NK-92 (cell line): ENCODE results near the gene UNC119B.

Source experiments
- DNase-seq: peaks from one replicate; lab custom pipeline; 2025; ENCODE audit not compliant: unreplicated experiment; lab: John Stamatoyannopoulos, UW

Gene UNC119B

DNA sequence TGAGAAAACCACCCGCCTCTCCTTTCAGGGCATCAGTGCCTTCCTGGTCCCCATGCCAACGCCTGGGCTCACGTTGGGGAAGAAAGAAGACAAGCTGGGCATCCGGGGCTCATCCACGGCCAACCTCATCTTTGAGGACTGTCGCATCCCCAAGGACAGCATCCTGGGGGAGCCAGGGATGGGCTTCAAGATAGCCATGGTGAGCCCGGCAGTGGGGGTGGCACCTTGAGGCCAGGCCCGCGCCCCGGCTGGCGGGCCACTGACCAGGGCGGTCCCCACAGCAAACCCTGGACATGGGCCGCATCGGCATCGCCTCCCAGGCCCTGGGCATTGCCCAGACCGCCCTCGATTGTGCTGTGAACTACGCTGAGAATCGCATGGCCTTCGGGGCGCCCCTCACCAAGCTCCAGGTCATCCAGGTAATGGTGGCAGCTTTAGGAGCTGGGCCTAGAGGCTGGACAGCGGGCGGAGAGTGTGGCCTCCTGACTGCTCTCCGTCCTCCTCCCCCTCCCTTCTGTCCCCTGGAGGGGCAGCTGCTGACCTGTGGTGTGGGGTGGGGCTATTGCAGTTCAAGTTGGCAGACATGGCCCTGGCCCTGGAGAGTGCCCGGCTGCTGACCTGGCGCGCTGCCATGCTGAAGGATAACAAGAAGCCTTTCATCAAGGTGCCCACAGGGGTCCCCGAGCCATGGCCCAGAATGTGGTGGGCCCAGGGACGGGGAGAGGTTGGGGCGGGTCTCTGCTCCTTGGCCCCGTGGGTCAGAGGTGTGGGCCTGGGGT lies 28.2 kb downstream of the UNC119B start:
- no peak for DNase-seq

DNA sequence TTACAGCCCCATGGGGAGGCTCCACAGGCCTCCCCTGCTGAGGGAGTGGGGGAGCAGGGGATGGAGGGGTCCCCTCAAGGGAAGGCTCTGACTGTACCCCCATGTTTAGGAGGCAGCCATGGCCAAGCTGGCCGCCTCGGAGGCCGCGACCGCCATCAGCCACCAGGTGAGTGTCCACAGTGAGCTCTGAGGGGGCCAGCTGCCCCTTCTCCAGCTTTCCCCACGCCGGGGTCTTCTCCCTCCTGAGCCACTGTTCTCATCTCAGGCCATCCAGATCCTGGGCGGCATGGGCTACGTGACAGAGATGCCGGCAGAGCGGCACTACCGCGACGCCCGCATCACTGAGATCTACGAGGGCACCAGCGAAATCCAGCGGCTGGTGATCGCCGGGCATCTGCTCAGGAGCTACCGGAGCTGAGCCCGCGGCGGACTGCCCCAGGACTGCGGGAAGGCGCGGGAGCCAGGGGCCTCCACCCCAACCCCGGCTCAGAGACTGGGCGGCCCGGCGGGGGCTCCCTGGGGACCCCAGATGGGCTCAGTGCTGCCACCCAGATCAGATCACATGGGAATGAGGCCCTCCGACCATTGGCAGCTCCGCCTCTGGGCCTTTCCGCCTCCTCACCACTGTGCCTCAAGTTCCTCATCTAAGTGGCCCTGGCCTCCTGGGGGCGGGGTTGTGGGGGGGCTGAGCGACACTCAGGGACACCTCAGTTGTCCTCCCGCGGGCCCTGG lies 28.9 kb downstream of the UNC119B start:
- DNase-seq: no peak

DNA sequence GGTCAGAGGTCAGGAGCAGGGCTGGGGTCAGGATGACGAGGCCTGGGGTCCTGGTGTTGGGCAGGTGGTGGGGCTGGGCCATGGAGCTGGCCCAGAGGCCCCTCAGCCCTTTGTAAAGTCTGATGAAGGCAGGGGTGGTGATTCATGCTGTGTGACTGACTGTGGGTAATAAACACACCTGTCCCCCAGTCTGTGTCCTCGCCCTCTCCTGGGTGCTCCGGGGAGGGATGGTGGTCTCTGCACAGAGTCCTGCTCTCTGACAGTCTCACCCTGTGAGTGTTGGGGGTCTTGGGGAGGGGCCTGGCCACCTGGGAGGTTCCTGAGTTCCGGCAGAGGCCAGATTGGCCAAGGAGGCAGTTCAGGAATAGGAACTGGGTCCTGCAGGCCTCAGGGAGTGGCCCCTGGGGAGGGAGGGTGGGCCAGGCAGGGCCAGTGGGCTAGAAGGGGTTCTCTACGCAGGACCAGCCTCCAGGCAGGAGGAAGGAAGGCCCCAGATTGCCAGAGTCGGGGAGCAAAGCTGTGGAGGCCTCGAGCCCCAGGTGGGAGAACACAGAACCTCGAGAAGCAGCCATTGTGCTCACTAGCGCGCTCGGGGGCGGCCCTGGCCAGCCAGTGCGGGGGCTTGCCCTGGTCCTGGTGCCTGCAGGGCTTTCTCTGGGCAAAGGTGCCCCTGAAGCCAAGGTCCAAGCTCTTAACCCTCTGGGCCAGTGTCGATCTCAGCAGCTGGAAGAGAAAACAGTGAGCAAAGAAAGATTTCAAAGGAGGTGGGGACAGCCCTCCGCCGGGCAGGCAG lies 29.8 kb downstream of the UNC119B start:
- no peak for DNase-seq

DNA sequence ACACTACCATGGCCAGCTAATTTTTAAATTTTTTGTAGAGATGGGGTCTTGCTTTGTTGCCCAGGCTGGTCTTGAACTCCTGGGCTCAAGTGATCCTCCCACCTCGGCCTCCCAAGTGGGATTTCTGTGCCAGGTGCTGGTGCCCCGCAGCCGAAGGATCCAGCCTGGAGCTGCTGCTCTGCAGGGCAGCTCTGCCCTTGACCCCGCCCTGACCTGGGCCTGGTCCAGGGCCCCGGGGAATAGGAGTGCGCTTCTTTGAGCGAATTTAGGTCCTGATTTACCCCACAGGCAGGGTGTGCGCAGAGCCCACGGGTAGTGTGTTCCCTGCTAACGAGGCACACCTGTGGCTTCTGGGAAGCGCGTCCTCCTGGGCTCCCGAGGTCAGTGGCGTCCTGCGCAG lies 30.6 kb downstream of the UNC119B start:
- DNase-seq: no peak

DNA sequence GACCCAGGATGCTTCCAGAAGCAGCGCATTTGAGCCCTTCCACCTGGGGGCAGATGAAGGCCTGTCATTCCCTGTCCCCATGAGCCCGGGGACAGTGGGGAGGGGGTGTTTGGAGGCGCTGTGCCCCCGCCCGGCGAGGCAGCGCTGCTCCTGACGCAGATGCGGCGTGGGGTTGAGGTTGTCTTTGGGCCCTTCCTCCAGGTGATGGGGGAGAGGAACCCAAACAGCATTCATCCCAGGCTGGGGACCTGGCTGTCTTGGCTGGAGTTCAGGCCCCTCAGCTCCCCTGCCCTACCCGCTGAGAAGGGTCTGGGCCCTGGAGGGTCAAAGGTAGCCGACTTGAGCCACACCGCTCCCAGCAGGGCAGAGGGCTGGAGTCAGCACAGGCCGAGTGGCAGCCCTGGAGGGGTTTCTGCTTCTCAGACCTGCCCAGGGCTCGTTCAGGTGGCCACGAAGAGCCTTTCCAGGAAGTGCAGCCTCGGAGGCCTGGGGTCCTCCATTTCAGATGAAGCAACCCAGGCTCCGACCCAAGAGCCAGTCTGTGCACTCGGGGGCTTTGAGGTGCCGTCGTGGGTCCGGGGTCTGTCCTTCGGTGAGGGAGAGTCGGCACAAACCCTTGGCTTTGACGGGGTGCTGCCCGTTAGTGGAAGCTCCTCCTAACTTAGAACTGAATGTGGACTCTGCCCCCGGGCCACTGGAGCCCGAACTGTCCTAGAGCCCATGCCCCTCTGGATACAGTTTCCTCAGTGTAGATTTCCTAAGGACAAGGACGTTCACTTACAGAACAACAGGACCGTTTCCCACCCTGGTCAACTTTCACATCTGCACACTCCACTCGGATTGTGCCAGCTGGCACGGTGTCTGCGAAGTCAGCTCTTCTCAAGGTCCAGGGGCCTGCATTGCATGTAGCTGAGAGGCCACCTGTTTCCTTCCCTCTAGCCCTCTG lies 31.5 kb downstream of the UNC119B start:
- no peak for DNase-seq

DNA sequence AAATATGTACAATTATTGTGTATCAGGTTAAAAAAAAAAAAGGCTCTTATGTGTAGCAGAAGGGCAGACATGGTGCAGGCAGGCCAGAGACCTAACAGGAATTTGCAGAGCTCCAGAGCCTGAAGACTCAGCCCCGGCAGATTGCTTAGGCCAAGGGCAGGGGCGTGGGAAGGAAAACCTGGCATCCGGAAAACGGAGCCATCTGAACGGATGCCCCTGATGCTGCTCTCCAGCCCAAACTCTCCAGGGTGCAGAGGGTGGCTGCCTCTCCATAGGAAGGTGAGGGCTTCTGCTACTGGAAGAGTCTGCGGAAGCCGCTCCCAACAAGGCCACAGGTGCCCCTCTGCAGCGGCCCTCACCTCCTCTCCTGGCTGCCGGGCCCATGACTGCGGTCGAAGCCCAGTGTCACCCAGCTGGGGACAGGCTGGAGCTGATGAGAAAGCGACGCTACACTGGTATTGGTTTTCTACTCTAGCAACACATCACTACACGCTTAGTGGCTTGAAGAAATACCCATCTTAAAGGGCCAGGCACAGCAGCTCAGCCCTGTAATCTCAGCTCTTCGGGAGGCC lies 34.8 kb downstream of the UNC119B start:
- DNase-seq: no peak

DNA sequence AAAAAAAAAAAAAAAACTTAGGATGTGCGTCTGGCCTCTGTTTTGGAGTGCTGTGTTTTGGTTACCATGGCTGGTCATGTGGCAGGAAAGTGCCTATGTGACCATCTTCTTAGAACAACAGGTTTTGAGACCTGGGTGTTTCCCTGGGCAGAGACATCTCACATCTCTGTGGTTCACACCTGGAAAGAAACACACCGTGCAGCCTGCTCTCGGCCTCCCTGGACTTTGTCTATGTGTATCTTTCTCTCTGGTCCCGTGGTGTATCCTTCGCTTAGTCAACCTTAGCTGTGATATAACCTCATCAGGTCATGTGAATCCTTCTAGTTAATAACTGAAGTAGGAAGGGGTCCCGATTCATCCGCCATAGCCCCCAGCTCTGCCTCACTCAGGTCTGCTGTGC lies 38.0 kb downstream of the UNC119B start:
- DNase-seq: no peak

DNA sequence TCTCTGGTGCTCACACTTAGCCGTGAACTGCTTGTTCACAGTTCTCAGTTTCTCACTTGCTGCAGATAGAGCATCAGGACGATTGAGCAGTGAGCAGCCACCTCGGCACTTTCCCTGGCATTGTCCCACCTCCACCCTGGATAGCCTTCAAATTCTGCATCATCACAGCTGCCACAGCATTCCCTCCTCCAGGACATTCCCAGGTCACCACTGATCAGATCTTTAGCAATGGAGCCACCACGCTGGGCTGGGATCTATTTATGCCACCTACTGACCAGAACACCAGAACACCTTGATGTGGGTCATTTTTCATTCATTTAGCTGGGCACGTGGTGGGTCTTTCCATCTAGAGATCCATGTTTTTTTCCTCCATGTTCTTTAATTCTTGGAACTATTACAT lies 39.0 kb downstream of the UNC119B start:
- no peak for DNase-seq

DNA sequence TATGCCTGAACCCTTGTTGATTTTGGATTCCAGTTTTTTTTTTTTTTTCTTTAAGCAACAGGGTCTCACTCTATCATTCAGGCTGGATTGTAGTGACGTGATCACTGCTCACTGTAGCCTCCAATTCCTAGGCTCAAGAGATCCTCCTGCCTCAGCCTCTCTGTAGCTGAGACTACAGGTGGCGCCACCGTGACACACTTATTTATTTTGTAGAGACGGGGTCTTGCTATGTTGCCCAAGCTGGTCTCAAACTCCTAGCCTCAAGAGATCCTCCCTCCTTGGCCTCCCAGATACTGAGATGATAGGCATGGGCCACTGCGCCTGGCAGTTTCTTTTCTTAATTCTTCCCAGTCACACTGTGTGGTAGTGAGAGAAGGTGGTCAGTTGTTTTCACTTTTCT lies 40.5 kb downstream of the UNC119B start:
- DNase-seq: no peak

DNA sequence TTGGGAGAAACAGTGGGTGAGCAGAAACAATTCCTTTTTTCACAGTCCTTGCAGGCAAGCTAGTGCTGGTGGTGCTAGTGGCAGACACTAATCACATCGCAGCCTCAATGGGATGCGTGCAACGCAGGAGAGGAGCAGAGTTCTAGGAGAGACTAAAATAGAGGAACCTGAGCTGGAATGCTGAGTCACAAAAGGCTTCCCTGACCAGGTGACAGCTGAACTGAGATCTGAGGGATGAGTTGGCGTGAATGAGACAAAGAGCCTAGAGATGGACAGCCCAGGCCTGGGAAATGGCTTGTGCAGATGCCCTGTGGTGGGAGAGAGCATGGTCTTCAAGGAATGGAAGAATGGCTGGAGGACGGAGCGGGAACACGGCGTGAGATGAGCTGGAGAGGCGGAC lies 41.1 kb downstream of the UNC119B start:
- DNase-seq: no peak

DNA sequence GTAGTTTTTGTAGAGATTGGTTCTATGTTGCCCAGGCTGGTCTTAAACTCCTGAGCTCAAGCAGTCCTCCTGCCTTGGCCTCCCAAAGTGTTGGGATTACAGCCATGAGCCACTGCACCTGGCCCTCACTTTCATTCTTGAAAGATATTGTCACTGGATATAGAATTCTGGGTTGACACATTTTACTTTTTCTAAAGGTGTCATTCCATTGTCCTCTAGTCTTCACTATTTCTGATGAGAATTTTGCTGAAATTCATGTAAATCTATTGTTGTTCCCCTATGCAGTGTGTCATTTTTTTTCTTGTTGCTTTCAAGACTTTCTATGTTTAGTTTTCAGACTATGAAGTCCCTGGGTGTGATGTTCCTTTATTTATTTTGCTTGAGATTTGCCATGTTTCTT lies 44.5 kb downstream of the UNC119B start:
- DNase-seq: no peak

DNA sequence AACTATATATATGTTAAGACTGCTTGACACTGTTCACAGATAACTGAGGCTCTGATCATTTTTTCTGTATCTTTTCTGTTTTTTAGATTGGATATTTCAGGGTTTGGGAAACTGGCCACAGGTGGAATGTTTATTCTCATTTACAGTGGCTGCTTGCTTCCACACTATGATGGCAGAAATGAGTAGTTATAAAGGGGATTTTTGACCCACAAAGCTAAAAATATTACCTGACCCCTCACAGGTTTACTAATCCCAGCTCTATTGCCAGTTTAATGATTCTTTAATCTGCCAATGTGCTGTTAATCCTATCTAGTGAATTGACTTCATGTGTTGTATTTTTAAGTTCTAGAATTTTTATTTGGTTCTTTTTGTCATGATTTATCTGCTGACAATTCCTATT lies 45.0 kb downstream of the UNC119B start:
- no peak for DNase-seq

DNA sequence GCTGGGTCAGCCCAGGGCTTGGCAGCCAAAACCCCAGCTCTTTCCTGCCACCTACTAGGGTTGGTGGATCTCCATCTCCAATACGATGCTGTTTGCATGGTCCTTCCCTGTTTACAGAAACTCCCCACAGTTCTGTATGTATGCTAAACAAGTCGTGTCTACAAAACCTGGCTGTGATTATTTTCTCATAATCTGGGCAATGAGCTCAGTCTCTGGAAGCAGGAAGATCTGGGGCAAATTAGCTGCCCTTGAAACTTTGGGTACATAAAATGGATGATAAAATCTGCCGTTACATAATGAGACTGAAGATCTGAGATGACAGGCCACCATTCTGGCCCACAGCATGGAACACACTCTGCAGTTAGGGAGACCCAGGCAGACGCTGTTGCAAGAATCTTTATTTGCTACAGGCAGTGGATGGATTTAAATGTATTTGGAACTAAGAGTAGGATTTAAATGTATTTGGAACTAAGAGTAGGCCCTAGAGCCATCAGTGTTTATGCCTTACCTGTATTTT lies 47.0 kb downstream of the UNC119B start:
- DNase-seq: no peak

DNA sequence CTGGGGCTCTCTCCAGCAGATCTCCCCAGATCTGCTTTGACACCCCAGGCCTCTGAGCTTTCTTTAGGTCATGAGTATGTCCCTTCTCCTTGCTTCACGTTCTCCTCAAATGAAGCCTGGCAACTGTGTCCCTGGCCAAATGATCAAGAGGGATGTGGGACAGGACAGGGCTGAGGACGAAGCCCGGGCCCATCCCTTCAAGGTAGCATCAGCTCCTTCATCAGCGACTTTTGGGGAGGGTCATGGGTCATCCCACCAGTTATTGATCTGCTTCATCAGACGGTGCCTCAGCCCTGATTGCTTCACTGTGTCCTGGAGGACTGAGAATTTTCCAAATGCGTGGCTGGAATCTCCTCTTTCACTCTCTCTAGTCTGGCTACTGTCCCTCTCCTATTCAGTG lies 47.7 kb downstream of the UNC119B start:
- DNase-seq: no peak

DNA sequence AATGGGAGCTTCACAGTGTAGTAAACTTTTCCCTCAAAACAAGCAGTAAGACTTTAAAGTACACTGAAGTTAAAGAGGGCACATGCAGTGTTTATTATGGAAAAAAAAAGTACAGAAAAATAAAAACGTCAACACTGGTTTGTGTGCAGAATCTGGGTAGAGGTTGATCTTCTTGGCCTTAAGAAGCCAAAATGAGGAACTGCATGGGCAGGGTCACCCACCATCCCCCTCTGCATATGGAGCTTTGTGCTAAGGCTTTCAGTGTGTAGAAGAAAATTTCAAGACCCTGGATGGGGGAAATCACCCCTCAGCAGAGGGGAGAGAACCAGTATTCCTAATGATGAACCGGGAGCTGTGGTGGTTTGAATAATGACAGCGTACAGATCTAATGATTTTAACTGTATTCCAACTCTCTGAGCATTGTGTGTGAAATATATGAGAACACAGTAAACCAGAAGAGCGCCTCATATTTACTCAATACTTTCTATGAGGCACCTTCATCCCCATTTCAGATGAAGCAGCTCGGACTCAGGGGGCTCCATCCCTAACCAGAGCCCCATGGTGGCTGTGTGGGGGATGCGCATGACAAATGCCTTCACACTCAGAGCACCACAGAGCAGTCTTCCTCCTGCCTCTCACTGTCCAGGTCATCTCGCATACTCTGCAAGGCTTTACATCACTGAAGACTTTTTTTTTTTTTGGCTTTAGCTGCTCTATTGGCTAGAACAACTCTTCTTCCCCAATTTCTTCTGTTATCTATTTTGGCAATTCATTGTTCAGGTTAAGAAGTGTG lies 48.7 kb downstream of the UNC119B start:
- DNase-seq: no peak

DNA sequence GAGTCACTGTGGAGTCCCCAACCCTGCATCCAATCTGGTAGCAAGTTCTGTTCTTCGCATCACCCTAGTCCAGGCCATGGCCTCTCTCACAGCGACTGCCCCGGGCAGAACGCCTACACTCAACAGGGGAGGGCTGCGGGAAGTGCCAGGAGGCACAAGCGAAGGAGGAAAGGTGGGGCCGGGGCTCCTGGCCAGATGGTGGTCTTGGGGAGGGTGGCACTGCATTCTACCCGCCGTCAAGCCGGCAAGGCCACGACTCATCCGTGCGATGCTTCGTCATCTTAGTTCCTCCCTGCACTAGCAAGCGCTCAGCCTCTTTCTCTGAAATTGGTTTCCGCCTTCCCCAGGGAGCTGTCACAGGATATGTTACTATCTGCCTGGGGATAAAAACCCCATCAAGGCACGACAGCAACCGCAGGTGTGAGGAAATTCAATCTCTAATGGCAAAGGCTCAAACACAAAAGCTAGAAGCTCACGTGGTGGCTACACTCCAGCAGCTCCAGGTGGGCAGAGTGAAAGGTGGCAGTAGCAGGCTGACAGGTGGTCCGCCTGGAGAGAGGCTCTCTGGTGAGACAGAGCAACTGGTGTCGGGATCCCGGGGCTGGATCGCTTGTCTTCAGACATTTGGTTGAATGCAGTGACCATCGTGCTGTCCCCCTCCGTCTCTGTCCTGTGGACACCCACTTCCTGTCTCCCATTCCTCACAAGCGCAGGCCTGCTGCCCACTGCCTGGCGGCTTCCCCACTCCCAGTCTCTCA lies 49.5 kb downstream of the UNC119B start:
- no peak for DNase-seq

DNA sequence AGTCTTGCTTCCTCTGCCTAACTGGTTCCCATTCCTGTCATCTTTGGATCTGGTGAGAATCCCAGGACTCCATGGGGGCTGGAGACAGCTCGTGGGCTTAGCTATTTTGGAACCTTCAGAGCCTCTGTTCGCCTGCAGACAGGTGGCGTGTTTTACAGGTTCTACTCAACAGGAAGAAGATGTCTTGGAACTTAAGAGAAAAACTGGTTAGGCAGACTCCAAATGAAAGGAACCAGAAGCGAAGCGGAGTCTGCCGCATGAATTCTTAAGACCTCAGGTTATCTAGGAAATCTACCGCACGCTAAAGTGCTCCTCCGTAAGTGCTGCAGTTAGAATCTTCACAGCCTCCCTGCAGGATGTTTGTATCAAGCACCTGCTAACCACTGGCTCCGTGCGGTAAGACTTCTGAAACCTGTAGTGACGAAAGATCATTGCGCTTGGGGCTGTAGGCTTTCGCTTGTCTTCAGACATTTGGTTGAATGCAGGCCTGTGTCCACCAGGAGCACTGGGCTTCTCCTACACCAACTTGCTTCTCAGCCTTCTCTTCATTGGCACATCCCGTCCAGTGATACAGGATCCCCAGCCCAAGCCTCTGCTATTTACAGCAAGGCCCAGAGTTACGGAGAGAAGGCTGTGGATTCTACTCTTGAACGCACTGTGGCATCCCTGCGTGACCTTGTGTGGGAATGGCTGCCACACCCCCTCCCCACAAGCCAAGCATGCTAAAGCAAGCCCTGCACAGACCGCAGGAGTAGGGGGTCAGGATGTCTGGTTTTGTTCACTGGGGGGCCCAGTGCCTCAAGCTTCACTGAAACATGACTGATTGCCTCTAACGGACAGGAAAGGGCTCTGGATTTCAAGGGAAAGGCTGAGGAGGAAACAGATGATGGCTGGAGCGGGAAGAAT lies 50.3 kb downstream of the UNC119B start:
- no peak for DNase-seq

DNA sequence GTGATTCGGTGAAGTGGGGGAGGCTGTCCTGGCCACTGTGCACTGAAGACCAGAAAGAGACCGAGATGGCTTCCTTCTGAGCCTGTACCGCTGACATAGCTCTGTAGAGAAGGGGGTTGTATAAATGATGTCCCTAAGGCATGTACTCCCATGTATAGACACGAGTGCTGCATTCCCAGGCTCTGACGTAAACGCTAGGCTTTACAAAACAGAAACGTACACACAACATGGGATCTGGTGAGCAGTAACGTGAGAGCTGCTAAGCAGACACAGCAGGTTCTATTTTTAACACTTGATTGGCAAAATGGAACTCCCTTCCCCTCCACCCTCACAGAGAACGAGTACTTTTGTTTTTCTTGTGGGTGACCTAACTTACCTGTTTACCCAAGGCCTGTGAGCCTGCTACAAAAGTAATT lies 51.3 kb downstream of the UNC119B start:
- DNase-seq: no peak
